ENCODE results near the gene MTUS2.

DNA sequence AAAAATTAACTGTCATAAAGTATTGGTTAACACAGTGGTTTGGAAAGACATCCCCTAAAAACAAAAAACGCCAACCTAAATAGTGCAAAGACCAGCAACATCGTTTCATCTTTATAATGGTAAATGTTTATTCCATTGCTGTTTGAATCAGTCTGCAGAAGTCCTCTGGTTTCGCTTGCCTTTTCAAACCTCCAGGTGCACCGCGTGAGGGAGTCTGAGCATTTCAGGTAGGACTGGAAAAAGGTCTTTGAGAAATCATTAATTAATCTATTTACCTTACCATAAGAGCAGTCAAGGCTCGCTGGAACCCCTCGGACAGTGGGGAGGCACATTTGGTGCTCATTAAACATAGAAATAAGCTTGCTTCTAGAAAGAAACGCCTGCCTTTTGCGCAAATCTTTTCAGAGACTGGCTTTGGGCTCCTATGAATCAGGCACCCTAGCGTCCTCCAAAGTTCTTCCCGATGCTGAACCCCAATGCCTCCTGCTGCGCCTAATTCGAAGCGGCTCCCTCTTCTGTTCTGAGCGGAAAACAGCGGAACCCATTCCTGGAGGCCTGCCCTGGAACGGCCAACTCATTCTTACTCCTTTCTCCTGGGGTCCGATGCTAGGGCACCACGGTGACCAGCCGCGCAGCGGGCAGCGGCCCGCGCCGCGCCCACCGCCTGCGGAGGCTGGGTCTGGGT is 951 bp upstream of the MTUS2 start:
- TF ChIP-seq, protein P1, sequence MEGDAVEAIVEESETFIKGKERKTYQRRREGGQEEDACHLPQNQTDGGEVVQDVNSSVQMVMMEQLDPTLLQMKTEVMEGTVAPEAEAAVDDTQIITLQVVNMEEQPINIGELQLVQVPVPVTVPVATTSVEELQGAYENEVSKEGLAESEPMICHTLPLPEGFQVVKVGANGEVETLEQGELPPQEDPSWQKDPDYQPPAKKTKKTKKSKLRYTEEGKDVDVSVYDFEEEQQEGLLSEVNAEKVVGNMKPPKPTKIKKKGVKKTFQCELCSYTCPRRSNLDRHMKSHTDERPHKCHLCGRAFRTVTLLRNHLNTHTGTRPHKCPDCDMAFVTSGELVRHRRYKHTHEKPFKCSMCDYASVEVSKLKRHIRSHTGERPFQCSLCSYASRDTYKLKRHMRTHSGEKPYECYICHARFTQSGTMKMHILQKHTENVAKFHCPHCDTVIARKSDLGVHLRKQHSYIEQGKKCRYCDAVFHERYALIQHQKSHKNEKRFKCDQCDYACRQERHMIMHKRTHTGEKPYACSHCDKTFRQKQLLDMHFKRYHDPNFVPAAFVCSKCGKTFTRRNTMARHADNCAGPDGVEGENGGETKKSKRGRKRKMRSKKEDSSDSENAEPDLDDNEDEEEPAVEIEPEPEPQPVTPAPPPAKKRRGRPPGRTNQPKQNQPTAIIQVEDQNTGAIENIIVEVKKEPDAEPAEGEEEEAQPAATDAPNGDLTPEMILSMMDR (IDR thresholded peaks at IDR 0.05; ENCODE audit: insufficient read depth, low read length, poor library complexity, severe bottlenecking): no peak
- TF ChIP-seq EZH2phosphoT487 (conservative IDR thresholded peaks at IDR 0.05; ENCODE audit: low read length): no peak

Data from SU-DHL-6 (cell line).